ENCODE measurements around the gene ARHGEF26.

GRCh38 chr3:154250291-154250690 lies 129.1 kb downstream of the ARHGEF26 start:
- TF ChIP-seq, protein P1, sequence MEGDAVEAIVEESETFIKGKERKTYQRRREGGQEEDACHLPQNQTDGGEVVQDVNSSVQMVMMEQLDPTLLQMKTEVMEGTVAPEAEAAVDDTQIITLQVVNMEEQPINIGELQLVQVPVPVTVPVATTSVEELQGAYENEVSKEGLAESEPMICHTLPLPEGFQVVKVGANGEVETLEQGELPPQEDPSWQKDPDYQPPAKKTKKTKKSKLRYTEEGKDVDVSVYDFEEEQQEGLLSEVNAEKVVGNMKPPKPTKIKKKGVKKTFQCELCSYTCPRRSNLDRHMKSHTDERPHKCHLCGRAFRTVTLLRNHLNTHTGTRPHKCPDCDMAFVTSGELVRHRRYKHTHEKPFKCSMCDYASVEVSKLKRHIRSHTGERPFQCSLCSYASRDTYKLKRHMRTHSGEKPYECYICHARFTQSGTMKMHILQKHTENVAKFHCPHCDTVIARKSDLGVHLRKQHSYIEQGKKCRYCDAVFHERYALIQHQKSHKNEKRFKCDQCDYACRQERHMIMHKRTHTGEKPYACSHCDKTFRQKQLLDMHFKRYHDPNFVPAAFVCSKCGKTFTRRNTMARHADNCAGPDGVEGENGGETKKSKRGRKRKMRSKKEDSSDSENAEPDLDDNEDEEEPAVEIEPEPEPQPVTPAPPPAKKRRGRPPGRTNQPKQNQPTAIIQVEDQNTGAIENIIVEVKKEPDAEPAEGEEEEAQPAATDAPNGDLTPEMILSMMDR (IDR thresholded peaks at IDR 0.05): no peak
- TF ChIP-seq POLR2A (IDR thresholded peaks at IDR 0.05) (no peak), EP300 (IDR thresholded peaks at IDR 0.05) (no peak), POLR2AphosphoS5 (IDR thresholded peaks at IDR 0.05) (no peak)

Measured in sigmoid colon (tissue), 4 donors.